ENCODE results near the gene C3orf18. TPM values are rescaled to one million over a fixed set of nuclear protein-coding genes. Genes with fewer than 3 reads are reported as not detected.
"Not testable (repeated sequence)": the region's sequence is repeated elsewhere in the genome, so short reads cannot be mapped to it uniquely, and the experiment has no call there.

C3orf18 gene
- total RNA-seq, 1 donor from 2014 or later = 3.6 TPM

- DNase-seq = peak; percentile 66
These were observed 48.0 kb downstream of the C3orf18 start for GRCh38 chr3:50519471-50520089.

GRCh38 chr3:50518436-50518835 is 49.1 kb downstream of the C3orf18 start:
- no peak for DNase-seq

- no peak for DNase-seq
These were observed 49.8 kb downstream of the C3orf18 start for GRCh38 chr3:50517721-50518206.

- DNase-seq = no peak
These were observed 51.1 kb downstream of the C3orf18 start for GRCh38 chr3:50516440-50516871.

GRCh38 chr3:50515565-50516439 is 51.7 kb downstream of the C3orf18 start:
- DNase-seq = peak; percentile 41

- DNase-seq = not testable (repeated sequence)
These were observed 54.6 kb downstream of the C3orf18 start for GRCh38 chr3:50512908-50513307.

- no peak for DNase-seq
These were observed 55.4 kb downstream of the C3orf18 start for GRCh38 chr3:50512131-50512530.

GRCh38 chr3:50510325-50510724 is 57.2 kb downstream of the C3orf18 start:
- DNase-seq = no peak

GRCh38 chr3:50509715-50510114 is 57.8 kb downstream of the C3orf18 start:
- DNase-seq = no peak

GRCh38 chr3:50508821-50509220 is 58.7 kb downstream of the C3orf18 start:
- DNase-seq = no peak

Other genes starting within 250 kb of the C3orf18 start
- gene HYAL2, start 245.0 kb downstream of the C3orf18 start, total RNA-seq = 600 and 601 TPM in 2 replicates
- 19.7 and 20.8 TPM in 2 replicates for gene TUSC2, start 239.5 kb downstream of the C3orf18 start, total RNA-seq
- gene RASSF1, start 226.9 kb downstream of the C3orf18 start, total RNA-seq = 21.7 and 28.8 TPM in 2 replicates
- 0.05 TPM in 1 of 2 replicates, not detected in the other for gene ZMYND10, start 222.0 kb downstream of the C3orf18 start, total RNA-seq
- gene NPRL2, start 217.0 kb downstream of the C3orf18 start, total RNA-seq = 14.0 and 16.8 TPM in 2 replicates
- 26.2 and 30.0 TPM in 2 replicates for gene CYB561D2, start 216.9 kb downstream of the C3orf18 start, total RNA-seq
- 60.3 and 61.6 TPM in 2 replicates for gene TMEM115, start 208.2 kb downstream of the C3orf18 start, total RNA-seq
- gene CACNA2D2, start 64.1 kb downstream of the C3orf18 start, total RNA-seq = not detected in 2 replicates
- gene HEMK1, start 1.8 kb upstream of the C3orf18 start, total RNA-seq = 8.1 and 13.3 TPM in 2 replicates
- 0.37 and 0.51 TPM in 2 replicates for gene CISH, start 44.0 kb upstream of the C3orf18 start, total RNA-seq
- gene MAPKAPK3, start 49.4 kb upstream of the C3orf18 start, total RNA-seq = 9.2 and 11.9 TPM in 2 replicates
- gene DOCK3, start 107.2 kb upstream of the C3orf18 start, total RNA-seq = under 0.01 TPM in 1 of 2 replicates, not detected in the other

All from dermis blood vessel endothelial cell (primary cell).